HL-60/S4 (cell line): ENCODE measurements around the gene GRIN2A.

ENCODE experiments used
- in situ Hi-C: fragments of 300-500 bp; cut with MboI; formaldehyde crosslinking; loops from 2 replicates; pipeline ENCODE4 v1.14.3; 2022; ENCODE audit warnings: low sequenced_read_pairs

The GRIN2A gene

GRCh38 chr16:10037751-10038150 is 144.5 kb downstream of the GRIN2A start:
- in situ Hi-C loops, result no loop called here

GRCh38 chr16:10036956-10037355 is 145.3 kb downstream of the GRIN2A start:
- in situ Hi-C loops, result no loop called here

GRCh38 chr16:10033556-10033955 is 148.7 kb downstream of the GRIN2A start:
- in situ Hi-C loops, result no loop called here

- in situ Hi-C loops, result no loop called here
Measured at GRCh38 chr16:10031955-10032354, 150.3 kb downstream of the GRIN2A start.

- in situ Hi-C loops, result no loop called here
Measured at GRCh38 chr16:10031473-10031872, 150.8 kb downstream of the GRIN2A start.

- in situ Hi-C loops, result no loop called here
Measured at GRCh38 chr16:10028644-10029043, 153.6 kb downstream of the GRIN2A start.

GRCh38 chr16:10027553-10027952 is 154.7 kb downstream of the GRIN2A start:
- in situ Hi-C loops, result no loop called here

GRCh38 chr16:10026593-10026992 is 155.6 kb downstream of the GRIN2A start:
- in situ Hi-C loops, result no loop called here

- in situ Hi-C loops, result no loop called here
Measured at GRCh38 chr16:10022098-10022497, 160.1 kb downstream of the GRIN2A start.

- in situ Hi-C loops, result no loop called here
Measured at GRCh38 chr16:10020866-10021265, 161.4 kb downstream of the GRIN2A start.

- in situ Hi-C loops, result no loop called here
Measured at GRCh38 chr16:10016752-10017151, 165.5 kb downstream of the GRIN2A start.

GRCh38 chr16:10015397-10015796 is 166.8 kb downstream of the GRIN2A start:
- in situ Hi-C loops, result no loop called here

- in situ Hi-C loops, result no loop called here
Measured at GRCh38 chr16:10013774-10014173, 168.5 kb downstream of the GRIN2A start.

GRCh38 chr16:10013364-10013763 is 168.9 kb downstream of the GRIN2A start:
- in situ Hi-C loops, result no loop called here

- in situ Hi-C loops, result no loop called here
Measured at GRCh38 chr16:10009684-10010083, 172.5 kb downstream of the GRIN2A start.

GRCh38 chr16:10003486-10003885 is 178.7 kb downstream of the GRIN2A start:
- in situ Hi-C loops, result no loop called here

- in situ Hi-C loops, result no loop called here
Measured at GRCh38 chr16:10001258-10001775, 180.9 kb downstream of the GRIN2A start.

GRCh38 chr16:9996221-9996620 is 186.0 kb downstream of the GRIN2A start:
- in situ Hi-C loops, result no loop called here

- in situ Hi-C loops, result no loop called here
Measured at GRCh38 chr16:9992441-9992840, 189.8 kb downstream of the GRIN2A start.

- in situ Hi-C loops, result no loop called here
Measured at GRCh38 chr16:9980981-9981380, 201.2 kb downstream of the GRIN2A start.

- in situ Hi-C loops, result no loop called here
Measured at GRCh38 chr16:9978160-9978725, 204.0 kb downstream of the GRIN2A start.

GRCh38 chr16:9977333-9977897 is 204.8 kb downstream of the GRIN2A start:
- in situ Hi-C loops, result no loop called here

- in situ Hi-C loops, result no loop called here
Measured at GRCh38 chr16:9976601-9977000, 205.6 kb downstream of the GRIN2A start.
